ENCODE data around the gene SEPTIN8. TPM values are rescaled to one million over a fixed set of nuclear protein-coding genes. Genes with fewer than 3 reads are reported as not detected.

SEPTIN8 gene
- total RNA-seq, 1 donor from 2014 or later, result 26.9 TPM

DNA sequence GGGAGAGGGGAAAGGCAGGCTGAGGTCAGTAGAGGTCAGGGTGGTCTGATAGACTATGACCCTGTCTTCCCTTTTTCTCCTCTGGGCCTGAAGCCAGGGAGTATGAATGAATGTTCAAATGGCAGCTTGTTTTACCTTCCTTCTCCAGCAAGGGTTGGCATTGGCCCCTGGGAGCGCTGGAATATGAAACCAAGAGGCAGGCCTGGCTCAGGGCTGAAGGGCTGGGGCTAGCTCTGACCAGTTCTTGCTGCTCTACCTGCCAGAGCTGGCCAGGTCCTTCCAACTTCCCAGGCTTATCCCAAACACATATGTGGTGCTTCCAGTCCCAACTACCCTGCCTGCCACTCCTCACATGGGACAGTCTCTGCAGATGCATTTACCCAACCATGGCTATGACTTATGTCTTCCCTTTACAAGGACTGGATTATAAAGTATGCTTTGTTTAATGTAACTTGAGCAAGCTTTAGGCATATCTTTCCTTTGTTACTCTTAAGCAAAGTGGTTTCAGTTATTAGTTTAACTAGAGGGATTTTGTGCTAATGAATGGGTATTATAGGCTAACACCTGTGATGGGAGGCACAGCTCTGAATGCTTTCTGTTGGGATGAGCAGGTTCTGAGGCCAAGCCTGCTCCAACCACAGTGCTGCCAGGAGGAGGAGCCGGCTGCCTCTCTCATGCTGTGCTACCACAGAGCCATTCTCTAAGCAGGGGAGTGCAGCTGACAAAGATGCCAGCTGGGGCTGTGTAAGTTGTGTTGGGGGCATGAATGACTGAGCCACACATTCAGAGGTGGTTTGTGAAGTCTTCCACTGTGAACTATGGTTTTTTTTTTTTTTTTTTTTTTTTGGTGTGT, 23.7 kb downstream of the SEPTIN8 start:
- no peak for DNase-seq
- Mint-ChIP-seq H3K9me3 (ENCODE audit: unreplicated experiment) (peaks cover 4% of the 10 kb centered on the region), H3K36me3 (ENCODE audit: unreplicated experiment) (peaks cover 4% of the 10 kb centered on the region), H3K27me3 (ENCODE audit: unreplicated experiment) (peaks cover 6% of the 10 kb centered on the region), H3K4me1 (ENCODE audit: low read depth, unreplicated experiment) (peaks cover 3% of the 10 kb centered on the region), H3K4me3 (ENCODE audit: unreplicated experiment) (no peak overlapping the region), H3K27ac (ENCODE audit: unreplicated experiment) (no peak overlapping the region)
- TF ChIP-seq, protein P1, sequence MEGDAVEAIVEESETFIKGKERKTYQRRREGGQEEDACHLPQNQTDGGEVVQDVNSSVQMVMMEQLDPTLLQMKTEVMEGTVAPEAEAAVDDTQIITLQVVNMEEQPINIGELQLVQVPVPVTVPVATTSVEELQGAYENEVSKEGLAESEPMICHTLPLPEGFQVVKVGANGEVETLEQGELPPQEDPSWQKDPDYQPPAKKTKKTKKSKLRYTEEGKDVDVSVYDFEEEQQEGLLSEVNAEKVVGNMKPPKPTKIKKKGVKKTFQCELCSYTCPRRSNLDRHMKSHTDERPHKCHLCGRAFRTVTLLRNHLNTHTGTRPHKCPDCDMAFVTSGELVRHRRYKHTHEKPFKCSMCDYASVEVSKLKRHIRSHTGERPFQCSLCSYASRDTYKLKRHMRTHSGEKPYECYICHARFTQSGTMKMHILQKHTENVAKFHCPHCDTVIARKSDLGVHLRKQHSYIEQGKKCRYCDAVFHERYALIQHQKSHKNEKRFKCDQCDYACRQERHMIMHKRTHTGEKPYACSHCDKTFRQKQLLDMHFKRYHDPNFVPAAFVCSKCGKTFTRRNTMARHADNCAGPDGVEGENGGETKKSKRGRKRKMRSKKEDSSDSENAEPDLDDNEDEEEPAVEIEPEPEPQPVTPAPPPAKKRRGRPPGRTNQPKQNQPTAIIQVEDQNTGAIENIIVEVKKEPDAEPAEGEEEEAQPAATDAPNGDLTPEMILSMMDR (IDR thresholded peaks at IDR 0.05; ENCODE audit: partially characterized antibody, unreplicated experiment), result no peak

- H3K4me1 Mint-ChIP-seq (ENCODE audit: low read depth, unreplicated experiment), result peaks cover 3% of the 10 kb centered on the region
- H3K27me3 Mint-ChIP-seq (ENCODE audit: unreplicated experiment), result peaks cover 9% of the 10 kb centered on the region
- H3K4me3 Mint-ChIP-seq (ENCODE audit: unreplicated experiment), result no peak overlapping the region
- H3K27ac Mint-ChIP-seq (ENCODE audit: unreplicated experiment), result no peak overlapping the region
- DNase-seq, result no peak
- H3K36me3 Mint-ChIP-seq (ENCODE audit: unreplicated experiment), result peaks cover 4% of the 10 kb centered on the region
- TF ChIP-seq, protein P1 (IDR thresholded peaks at IDR 0.05; ENCODE audit: partially characterized antibody, unreplicated experiment), result no peak
- H3K9me3 Mint-ChIP-seq (ENCODE audit: unreplicated experiment), result peaks cover 4% of the 10 kb centered on the region
Observed at GRCh38 chr5:132752581-132753125, 24.4 kb downstream of the SEPTIN8 start.

- Mint-ChIP-seq H3K4me1 (ENCODE audit: low read depth, unreplicated experiment) (peaks cover 3% of the 10 kb centered on the region), H3K27me3 (ENCODE audit: unreplicated experiment) (peaks cover 9% of the 10 kb centered on the region)
- TF ChIP-seq, protein P1 (IDR thresholded peaks at IDR 0.05; ENCODE audit: partially characterized antibody, unreplicated experiment), result no peak
Observed at GRCh38 chr5:132751971-132752580, 25.0 kb downstream of the SEPTIN8 start.

DNA sequence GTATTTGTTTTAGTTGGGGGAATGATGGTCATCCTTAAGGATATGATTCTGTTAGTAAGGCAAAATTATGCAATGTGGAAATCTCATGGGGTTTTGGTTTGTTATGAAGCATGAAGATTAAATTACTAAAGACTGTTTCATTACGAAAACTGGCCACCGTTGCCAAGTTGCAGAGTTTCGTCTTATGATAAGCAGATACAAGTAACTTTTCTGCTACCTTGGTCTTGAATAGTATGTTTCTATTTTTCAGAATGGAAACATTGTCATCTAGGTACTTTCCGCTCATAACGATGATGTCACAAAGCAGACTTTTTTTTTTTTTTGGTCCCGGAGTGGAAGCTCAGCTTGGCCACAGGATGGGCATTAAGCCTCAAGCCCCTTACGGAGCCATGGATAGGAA, 25.6 kb downstream of the SEPTIN8 start:
- peaks cover 6% of the 10 kb centered on the region for H3K9me3 Mint-ChIP-seq (ENCODE audit: unreplicated experiment)
- peaks cover 4% of the 10 kb centered on the region for H3K36me3 Mint-ChIP-seq (ENCODE audit: unreplicated experiment)
- no peak overlapping the region for H3K27ac Mint-ChIP-seq (ENCODE audit: unreplicated experiment)
- H3K27me3 Mint-ChIP-seq (ENCODE audit: unreplicated experiment), result peaks cover 12% of the 10 kb centered on the region
- TF ChIP-seq, protein P1 (IDR thresholded peaks at IDR 0.05; ENCODE audit: partially characterized antibody, unreplicated experiment), result no peak
- H3K4me1 Mint-ChIP-seq (ENCODE audit: low read depth, unreplicated experiment), result peaks cover 3% of the 10 kb centered on the region
- H3K4me3 Mint-ChIP-seq (ENCODE audit: unreplicated experiment), result no peak overlapping the region
- DNase-seq, result no peak

More at GRCh38 chr5:132751971-132752580, 25.0 kb downstream of the SEPTIN8 start:
- DNase-seq, result no peak
- peaks cover 4% of the 10 kb centered on the region for H3K9me3 Mint-ChIP-seq (ENCODE audit: unreplicated experiment)
- H3K4me3 Mint-ChIP-seq (ENCODE audit: unreplicated experiment), result no peak overlapping the region
- no peak overlapping the region for H3K27ac Mint-ChIP-seq (ENCODE audit: unreplicated experiment)
- peaks cover 4% of the 10 kb centered on the region for H3K36me3 Mint-ChIP-seq (ENCODE audit: unreplicated experiment)

Measured in glutamatergic neuron (in vitro differentiated cells).